Suprapubic skin (tissue), 4 donors: ENCODE measurements around the gene RERE. TPM values are rescaled to one million over a fixed set of nuclear protein-coding genes. Genes with fewer than 3 reads are reported as not detected.

Experiments used
- DNase-seq, 2 donors: peaks; one replicate each; pipeline ENCODE4 v3.0.0-alpha.2; 2019; ENCODE audit warnings: low spot score in 2 of 2
- H3K27ac ChIP-seq: fragments of 200-600 bp; sonication (generic); one replicate; pipeline ENCODE4 v1.5.1; 2019
- H3K27me3 ChIP-seq: fragments of 200-600 bp; sonication (generic); one replicate; pipeline ENCODE4 v1.5.1; 2019
- H3K36me3 ChIP-seq: fragments of 200-600 bp; sonication (generic); one replicate; pipeline ENCODE4 v1.5.1; 2019
- H3K4me1 ChIP-seq: fragments of 200-600 bp; sonication (generic); one replicate; pipeline ENCODE4 v1.5.1; 2019
- H3K4me3 ChIP-seq: fragments of 200-600 bp; sonication (generic); one replicate; pipeline ENCODE4 v1.5.1; 2019; ENCODE audit warnings: mild to moderate bottlenecking
- H3K9me3 ChIP-seq: fragments of 200-600 bp; sonication (generic); one replicate; pipeline ENCODE4 v1.5.1; 2019
- CTCF ChIP-seq, 2 donors: fragments of 200-600 bp in 1 of 2; fragments of 450-650 bp in 1 of 2; sonication (generic) in 1 of 2; IDR thresholded peaks; one replicate each; pipeline ENCODE4 v1.5.1; 2016 to 2019; ENCODE audit warnings: antibody characterized with exemption in 2 of 2, mild to moderate bottlenecking in 1 of 2, moderate library complexity in 1 of 2
- EP300 ChIP-seq: sonication (generic); formaldehyde crosslinking; IDR thresholded peaks from one replicate; pipeline ENCODE4 v1.6.1; 2017; ENCODE audit warnings: antibody characterized with exemption
- POLR2A ChIP-seq, 2 donors: fragments of 450-650 bp; IDR thresholded peaks; one replicate each; pipeline ENCODE4 v1.6.1; 2017; ENCODE audit warnings: antibody characterized with exemption in 2 of 2, mild to moderate bottlenecking in 2 of 2, moderate library complexity in 2 of 2
- POLR2AphosphoS5 ChIP-seq, 3 donors: sonication (generic); formaldehyde crosslinking; IDR thresholded peaks; one replicate each; pipeline ENCODE4 v1.6.1; 2017; ENCODE audit warnings: antibody characterized with exemption in 3 of 3
- WGBS: methylation state at CpG from one replicate; pipeline ENCODE4 v1.1.5; 2018; 5-methylcytosine and 5-hydroxymethylcytosine counted together
- total RNA-seq, 4 donors: library from RNA; depleted of rRNA; stranded (reverse); fragments of >200 nt; gene quantifications; one replicate each; pipeline ENCODE4 v1.1.0, GENCODE V29; 2016

Gene RERE
- total RNA-seq, 4 donors from 2014 or later = 43.4 to 113 (median 83.3) TPM

- TF ChIP-seq CTCF (IDR thresholded peaks at IDR 0.05) = no peak
- no peak for TF ChIP-seq EP300
- TF ChIP-seq POLR2A (IDR thresholded peaks at IDR 0.05) = no peak
- TF ChIP-seq POLR2AphosphoS5 (IDR thresholded peaks at IDR 0.05) = no peak
- Histone ChIP-seq H3K9me3 (no peaks in the 10 kb centered on the region), H3K4me3 (no peak overlapping the region), H3K36me3 (no peaks in the 10 kb centered on the region), H3K4me1 (peaks cover 13% of the 10 kb centered on the region), H3K27ac (no peak overlapping the region), H3K27me3 (no peaks in the 10 kb centered on the region)
- DNase-seq = no peak
- 88% methylated on average over 3 of the region's 3 CpGs for WGBS
Observed at GRCh38 chr1:8717148-8717547, 100.3 kb downstream of the RERE start.

GRCh38 chr1:8716238-8716637, 101.2 kb downstream of the RERE start:
- Histone ChIP-seq H3K27me3 (no peaks in the 10 kb centered on the region), H3K4me1 (peaks cover 18% of the 10 kb centered on the region), H3K36me3 (no peaks in the 10 kb centered on the region), H3K9me3 (no peaks in the 10 kb centered on the region), H3K27ac (no peak overlapping the region), H3K4me3 (no peak overlapping the region)
- TF ChIP-seq EP300 (no peak), POLR2AphosphoS5 (IDR thresholded peaks at IDR 0.05) (no peak), CTCF (IDR thresholded peaks at IDR 0.05) (no peak), POLR2A (IDR thresholded peaks at IDR 0.05) (no peak)
- 100% methylated on average over 1 of the region's 1 CpG for WGBS
- DNase-seq = no peak

GRCh38 chr1:8714173-8714572, 103.3 kb downstream of the RERE start:
- WGBS = 95% methylated on average over 3 of the region's 3 CpGs
- no peak for DNase-seq
- Histone ChIP-seq H3K4me3 (no peak overlapping the region), H3K27me3 (no peaks in the 10 kb centered on the region), H3K9me3 (no peaks in the 10 kb centered on the region), H3K36me3 (no peaks in the 10 kb centered on the region), H3K27ac (no peak overlapping the region), H3K4me1 (peaks cover 18% of the 10 kb centered on the region)
- TF ChIP-seq POLR2A (IDR thresholded peaks at IDR 0.05) (no peak), POLR2AphosphoS5 (IDR thresholded peaks at IDR 0.05) (no peak), CTCF (IDR thresholded peaks at IDR 0.05) (no peak), EP300 (no peak)

GRCh38 chr1:8712413-8713231, 104.8 kb downstream of the RERE start:
- Histone ChIP-seq H3K27me3 (no peaks in the 10 kb centered on the region), H3K4me1 (peaks cover 18% of the 10 kb centered on the region), H3K27ac (peak overlapping the region; percentile 46), H3K4me3 (no peak overlapping the region), H3K9me3 (no peaks in the 10 kb centered on the region), H3K36me3 (no peaks in the 10 kb centered on the region)
- WGBS = 14% methylated on average over 5 of the region's 5 CpGs
- no peak for DNase-seq
- TF ChIP-seq CTCF (IDR thresholded peaks at IDR 0.05) = no peak

GRCh38 chr1:8711873-8712412, 105.5 kb downstream of the RERE start:
- Histone ChIP-seq H3K4me1 (peaks cover 24% of the 10 kb centered on the region), H3K9me3 (no peaks in the 10 kb centered on the region), H3K36me3 (no peaks in the 10 kb centered on the region), H3K27me3 (no peaks in the 10 kb centered on the region), H3K4me3 (no peak overlapping the region), H3K27ac (no peak overlapping the region)
- no peak for TF ChIP-seq POLR2A (IDR thresholded peaks at IDR 0.05)
- no peak for DNase-seq
- WGBS = 51% methylated on average over 4 of the region's 4 CpGs
